Stimulated activated naive CD4-positive, alpha-beta T cell treated with Interleukin-2 at 50 U/mL for 16 hours (primary cell): ENCODE results near the gene CA9.
A peak's percentile ranks its signal among the peaks of the same experiment; 100 is the strongest.

Experiments
- DNase-seq: peaks from one replicate; lab custom pipeline; 2025; lab: John Stamatoyannopoulos, UW

CA9 gene

GRCh38 chr9:35675732-35676392, 2.1 kb downstream of the CA9 start:
- DNase-seq: no peak

- DNase-seq: no peak
Measured at GRCh38 chr9:35679091-35679490, 5.4 kb downstream of the CA9 start.

GRCh38 chr9:35679766-35680330, 6.1 kb downstream of the CA9 start:
- DNase-seq: no peak

- no peak for DNase-seq
Measured at GRCh38 chr9:35680331-35681105, 6.8 kb downstream of the CA9 start.

- DNase-seq: no peak
Measured at GRCh38 chr9:35681341-35682002, 7.7 kb downstream of the CA9 start.

GRCh38 chr9:35682051-35682450, 8.3 kb downstream of the CA9 start:
- DNase-seq: no peak

- no peak for DNase-seq
Measured at GRCh38 chr9:35682520-35683315, 9.0 kb downstream of the CA9 start.

GRCh38 chr9:35683323-35683722, 9.6 kb downstream of the CA9 start:
- DNase-seq: no peak

GRCh38 chr9:35684921-35685320, 11.2 kb downstream of the CA9 start:
- DNase-seq: no peak

- DNase-seq: no peak
Measured at GRCh38 chr9:35685506-35685905, 11.8 kb downstream of the CA9 start.

- no peak for DNase-seq
Measured at GRCh38 chr9:35686222-35687203, 12.8 kb downstream of the CA9 start.

- DNase-seq: no peak
Measured at GRCh38 chr9:35687306-35687705, 13.6 kb downstream of the CA9 start.

- no peak for DNase-seq
Measured at GRCh38 chr9:35687972-35688557, 14.3 kb downstream of the CA9 start.

- DNase-seq: no peak
Measured at GRCh38 chr9:35688558-35689541, 15.1 kb downstream of the CA9 start.

GRCh38 chr9:35689542-35690293, 16.0 kb downstream of the CA9 start, which contains the start of gene TPM2:
TSS of gene TPM2 (minus strand) at chr9:35689925. CDS start at chr9:35689817, 108 bp downstream.
- DNase-seq: no peak

GRCh38 chr9:35690294-35690613, 16.5 kb downstream of the CA9 start:
- no peak for DNase-seq

- DNase-seq: peak; percentile 32
Measured at GRCh38 chr9:35690614-35691333, 17.0 kb downstream of the CA9 start.

GRCh38 chr9:35691334-35691650, 17.6 kb downstream of the CA9 start:
- DNase-seq: no peak
